Mucosa of descending colon (tissue), 3 donors: ENCODE results near the gene PTN. TPM values are rescaled to one million over a fixed set of nuclear protein-coding genes. Genes with fewer than 3 reads are reported as not detected.

Experiments used
- ATAC-seq: fragments of 200-7000 bp; cut with Tn5 transposase; one replicate; pipeline ENCODE4 v1.9.1; 2020; ENCODE audit warnings: mild to moderate bottlenecking, moderate library complexity
- DNase-seq, 3 donors: peaks; one replicate each; pipeline ENCODE4 v3.0.0-alpha.2; 2020
- H3K36me3 ChIP-seq: fragments of 200-600 bp; one replicate; pipeline ENCODE4 v1.8.0; 2021; ENCODE audit warnings: low read depth, mild to moderate bottlenecking
- H3K4me1 ChIP-seq: fragments of 200-600 bp; one replicate; pipeline ENCODE4 v1.8.0; 2021; ENCODE audit warnings: low read depth, mild to moderate bottlenecking
- H3K4me3 ChIP-seq: fragments of 200-600 bp; one replicate; pipeline ENCODE4 v1.8.0; 2021; ENCODE audit warnings: mild to moderate bottlenecking
- H3K9me3 ChIP-seq: fragments of 200-600 bp; one replicate; pipeline ENCODE4 v1.8.0; 2021; ENCODE audit warnings: mild to moderate bottlenecking
- intact Hi-C, 2 donors: fragments of 100-400 bp; cut with DNase I in 1 of 2; cut with micrococcal nuclease in 1 of 2; formaldehyde crosslinking; loops; one replicate each; pipeline versions ENCODE4 v1.11.0 to v1.11.1; 2022; cut with DNase I, micrococcal nuclease
- total RNA-seq, 3 donors: library from RNA; stranded (reverse); fragmentation: NEBNext Ultra II Directional in 2 of 3; extraction: Animal tissue kit (Norgen Biotek cat#: 25700) in 2 of 3; gene quantifications; one replicate each; pipeline versions ENCODE4 v1.2.1 to v1.2.4, GENCODE V29; 2021 to 2023
- TF ChIP-seq, protein P1 (sequence below): fragments of 200-600 bp; IDR thresholded peaks from one replicate; pipeline ENCODE4 v1.8.0; 2022; ENCODE audit warnings: antibody characterized with exemption, mild to moderate bottlenecking
- donor health status: DM: no; HTN: no; CAD: no; lungs with moderate emphysema.
- donor health status: DM: no; HTN: no; CAD: no.
- donor health status: DM: no; HTN: yes; CAD: no.

Gene PTN
- total RNA-seq, 3 donors from 2014 or later: 1.7 to 10.9 (median 3.3) TPM

DNA sequence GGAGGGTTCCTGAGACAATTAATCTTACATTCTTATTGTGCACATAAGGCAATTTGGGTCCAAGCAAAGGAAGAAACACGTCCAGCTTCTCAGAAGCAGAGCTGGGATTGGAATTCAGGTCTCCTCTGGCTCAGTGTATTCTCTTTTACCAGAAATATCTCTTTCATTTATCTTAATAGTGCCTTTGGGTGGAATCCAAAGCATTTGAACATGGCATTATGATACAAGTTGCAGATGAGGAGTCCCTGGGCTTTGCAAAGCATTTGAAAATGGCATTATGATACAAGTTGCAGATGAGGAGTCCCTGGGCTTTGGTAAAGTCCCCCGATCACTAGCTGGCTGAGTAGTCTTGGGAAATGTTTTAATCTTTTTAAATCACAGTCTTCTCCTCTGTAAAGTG is 30.0 kb upstream of the PTN start:
- H3K4me1 ChIP-seq: no peaks in the 10 kb centered on the region
- intact Hi-C loops: no loop called here
- TF ChIP-seq, protein P1, sequence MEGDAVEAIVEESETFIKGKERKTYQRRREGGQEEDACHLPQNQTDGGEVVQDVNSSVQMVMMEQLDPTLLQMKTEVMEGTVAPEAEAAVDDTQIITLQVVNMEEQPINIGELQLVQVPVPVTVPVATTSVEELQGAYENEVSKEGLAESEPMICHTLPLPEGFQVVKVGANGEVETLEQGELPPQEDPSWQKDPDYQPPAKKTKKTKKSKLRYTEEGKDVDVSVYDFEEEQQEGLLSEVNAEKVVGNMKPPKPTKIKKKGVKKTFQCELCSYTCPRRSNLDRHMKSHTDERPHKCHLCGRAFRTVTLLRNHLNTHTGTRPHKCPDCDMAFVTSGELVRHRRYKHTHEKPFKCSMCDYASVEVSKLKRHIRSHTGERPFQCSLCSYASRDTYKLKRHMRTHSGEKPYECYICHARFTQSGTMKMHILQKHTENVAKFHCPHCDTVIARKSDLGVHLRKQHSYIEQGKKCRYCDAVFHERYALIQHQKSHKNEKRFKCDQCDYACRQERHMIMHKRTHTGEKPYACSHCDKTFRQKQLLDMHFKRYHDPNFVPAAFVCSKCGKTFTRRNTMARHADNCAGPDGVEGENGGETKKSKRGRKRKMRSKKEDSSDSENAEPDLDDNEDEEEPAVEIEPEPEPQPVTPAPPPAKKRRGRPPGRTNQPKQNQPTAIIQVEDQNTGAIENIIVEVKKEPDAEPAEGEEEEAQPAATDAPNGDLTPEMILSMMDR: no peak
- H3K9me3 ChIP-seq: no peaks in the 10 kb centered on the region
- DNase-seq: no peak
- no peaks in the 10 kb centered on the region for H3K36me3 ChIP-seq
- no peak for ATAC-seq
- H3K4me3 ChIP-seq: no peak overlapping the region

DNA sequence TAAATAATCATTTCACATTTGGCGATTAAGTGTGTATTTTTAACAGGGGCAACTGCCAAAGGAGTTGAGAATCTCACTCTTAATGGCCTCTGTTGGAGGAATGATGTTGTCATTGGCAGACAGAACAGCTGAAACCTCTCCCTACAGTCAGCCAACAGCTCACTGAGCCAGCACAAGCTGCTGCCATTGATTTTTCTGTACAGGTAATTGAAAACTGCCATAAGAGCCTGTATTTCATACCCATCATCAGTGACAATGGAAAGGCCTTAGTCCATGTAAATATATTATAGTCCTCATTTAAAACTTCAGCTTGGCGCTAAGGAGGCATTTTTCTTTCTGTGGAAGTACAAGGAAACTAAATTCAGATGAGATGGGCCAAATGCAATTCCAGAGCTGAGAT is 28.1 kb upstream of the PTN start:
- intact Hi-C loops: no loop called here
- H3K9me3 ChIP-seq: no peaks in the 10 kb centered on the region
- H3K36me3 ChIP-seq: no peaks in the 10 kb centered on the region
- H3K4me1 ChIP-seq: no peaks in the 10 kb centered on the region
- ATAC-seq (no peak), DNase-seq (no peak)
- no peak overlapping the region for H3K4me3 ChIP-seq
- TF ChIP-seq, protein P1: no peak

DNA sequence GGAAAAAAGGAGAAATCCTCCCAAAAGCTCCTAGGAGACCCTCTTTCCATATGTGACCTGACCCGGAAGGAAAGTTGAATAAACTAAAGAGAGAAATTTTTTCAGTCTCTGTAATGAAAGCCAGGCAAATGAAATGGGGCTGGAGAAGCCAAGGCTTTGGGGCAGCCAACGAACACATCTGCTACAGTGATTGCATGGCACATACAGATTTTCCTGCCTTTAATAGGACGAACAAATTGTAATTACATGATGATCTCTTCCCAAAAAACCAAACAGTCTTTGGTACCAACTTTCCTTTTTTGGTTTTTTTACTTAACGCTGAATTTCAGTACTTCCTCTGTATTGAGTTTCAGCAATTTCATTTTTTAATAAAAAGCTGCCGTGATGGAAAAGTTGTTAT is 23.5 kb upstream of the PTN start:
- no peak overlapping the region for H3K4me3 ChIP-seq
- peaks cover 11% of the 10 kb centered on the region for H3K9me3 ChIP-seq
- TF ChIP-seq, protein P1: no peak
- H3K4me1 ChIP-seq: no peaks in the 10 kb centered on the region
- intact Hi-C loops: no loop called here
- DNase-seq (no peak), ATAC-seq (no peak)
- H3K36me3 ChIP-seq: no peaks in the 10 kb centered on the region

DNA sequence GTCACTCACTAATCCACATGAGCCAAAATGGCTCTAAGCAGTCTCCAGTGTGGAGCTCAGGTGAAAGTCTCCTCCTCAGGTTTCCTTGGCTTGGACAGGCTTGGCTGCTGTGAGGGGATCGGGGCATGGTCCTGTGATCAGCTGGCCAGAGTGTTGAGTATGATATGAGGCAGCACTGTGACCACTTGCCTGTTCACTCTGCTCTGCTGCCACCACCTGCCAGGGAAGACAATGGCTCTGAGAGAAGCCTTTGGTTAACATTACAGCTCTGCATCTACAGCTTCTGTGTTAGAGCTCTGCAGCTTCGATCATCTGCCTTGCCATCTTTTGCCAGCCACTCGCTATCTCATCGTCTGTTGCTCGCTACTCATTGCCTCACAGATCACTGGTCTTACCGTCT is 20.1 kb upstream of the PTN start:
- Histone ChIP-seq H3K4me1 (no peaks in the 10 kb centered on the region), H3K36me3 (no peaks in the 10 kb centered on the region), H3K9me3 (peaks cover 41% of the 10 kb centered on the region), H3K4me3 (no peak overlapping the region)
- no peak for DNase-seq
- TF ChIP-seq, protein P1: no peak
- no peak for ATAC-seq
- intact Hi-C loops: no loop called here

DNA sequence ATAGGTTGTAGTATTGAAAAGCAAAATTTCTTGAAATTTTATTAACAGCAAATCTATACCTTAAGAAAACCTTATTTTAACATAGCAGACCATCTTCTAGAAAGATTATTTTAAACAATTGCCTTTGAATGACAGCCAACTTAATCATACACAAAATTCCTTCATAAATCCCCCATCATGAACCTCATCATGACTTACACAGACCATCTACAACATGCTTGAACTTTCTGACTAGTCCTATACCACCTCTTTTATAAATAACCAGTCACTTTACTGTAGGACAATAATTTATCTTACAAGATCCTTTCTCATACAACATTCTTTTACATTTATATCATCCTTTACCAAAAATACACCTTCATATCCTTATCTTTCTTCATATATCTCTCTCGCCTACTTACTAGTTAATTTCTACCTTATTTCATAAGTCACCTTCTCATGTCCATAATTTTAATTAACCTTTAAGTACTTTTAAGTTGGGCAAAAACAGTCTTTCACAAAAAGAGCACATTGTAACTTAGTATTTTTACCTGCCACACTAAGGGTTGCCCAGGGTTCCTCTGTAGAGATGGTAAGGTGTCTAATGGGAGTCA is 16.6 kb upstream of the PTN start:
- Histone ChIP-seq H3K4me3 (no peak overlapping the region), H3K4me1 (no peaks in the 10 kb centered on the region), H3K9me3 (peaks cover 41% of the 10 kb centered on the region), H3K36me3 (no peaks in the 10 kb centered on the region)
- DNase-seq: no peak
- no peak for ATAC-seq
- intact Hi-C loops: no loop called here
- TF ChIP-seq, protein P1: no peak

DNA sequence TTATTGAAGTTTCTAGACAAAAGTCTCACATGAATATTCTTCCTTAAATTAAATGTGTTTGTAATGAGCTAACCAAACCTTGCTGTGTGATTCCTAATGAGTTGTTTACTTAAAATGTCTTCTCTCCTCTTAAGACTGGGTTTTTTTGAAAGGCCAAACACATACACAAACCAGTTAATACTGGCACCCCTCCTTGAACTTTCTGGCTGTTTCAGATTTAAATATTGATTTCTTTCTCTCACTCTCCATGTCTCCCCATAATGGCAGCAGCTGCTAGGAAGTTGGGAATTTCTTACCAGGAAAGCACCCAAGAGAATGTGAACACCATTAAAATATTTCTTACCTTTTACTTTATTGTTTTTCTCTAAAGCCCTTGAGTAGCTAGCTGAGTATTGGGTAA is 11.4 kb upstream of the PTN start:
- no peak for ATAC-seq
- no peak for DNase-seq
- Histone ChIP-seq H3K4me1 (no peaks in the 10 kb centered on the region), H3K36me3 (no peaks in the 10 kb centered on the region), H3K4me3 (no peak overlapping the region), H3K9me3 (peaks cover 11% of the 10 kb centered on the region)
- intact Hi-C loops: no loop called here
- TF ChIP-seq, protein P1: no peak
